ENCODE measurements around the gene EXOSC7.

Gene EXOSC7

GRCh38 chr3:44976002-44976815 lies at the start of gene EXOSC7, which contains the start of gene ZDHHC3:
EXOSC7 (plus strand) TSS chr3:44976244; CDS start chr3:44976278, 34 bp downstream.
ZDHHC3 (minus strand) TSS chr3:44976174; CDS start chr3:44959436, 16,738 bp downstream.
- DNase-seq (ENCODE audit: low spot score), result peak; percentile 96
- no peak for TF ChIP-seq CTCF (IDR thresholded peaks at IDR 0.05; ENCODE audit: borderline replicate concordance, control extremely low read depth, extremely low read depth, insufficient read depth, missing control alignments)
- in situ Hi-C loops (cut with MboI; ENCODE audit: low sequenced_read_pairs, unreplicated experiment), result no loop called here

GRCh38 chr3:44926921-44927320 lies 49.1 kb upstream of the EXOSC7 start:
- DNase-seq (ENCODE audit: low spot score), result no peak
- no peak for TF ChIP-seq CTCF (IDR thresholded peaks at IDR 0.05; ENCODE audit: borderline replicate concordance, control extremely low read depth, extremely low read depth, insufficient read depth, missing control alignments)
- in situ Hi-C loops (cut with MboI; ENCODE audit: low sequenced_read_pairs, unreplicated experiment), result no loop called here

- in situ Hi-C loops (cut with MboI; ENCODE audit: low sequenced_read_pairs, unreplicated experiment), result no loop called here
- DNase-seq (ENCODE audit: low spot score), result no peak
- TF ChIP-seq CTCF (IDR thresholded peaks at IDR 0.05; ENCODE audit: borderline replicate concordance, control extremely low read depth, extremely low read depth, insufficient read depth, missing control alignments), result no peak
Observed at GRCh38 chr3:44927371-44927770, 48.7 kb upstream of the EXOSC7 start.

GRCh38 chr3:44929782-44930181 lies 46.3 kb upstream of the EXOSC7 start:
- in situ Hi-C loops (cut with MboI; ENCODE audit: low sequenced_read_pairs, unreplicated experiment), result no loop called here
- no peak for DNase-seq (ENCODE audit: low spot score)
- TF ChIP-seq CTCF (IDR thresholded peaks at IDR 0.05; ENCODE audit: borderline replicate concordance, control extremely low read depth, extremely low read depth, insufficient read depth, missing control alignments), result no peak

- TF ChIP-seq CTCF (IDR thresholded peaks at IDR 0.05; ENCODE audit: borderline replicate concordance, control extremely low read depth, extremely low read depth, insufficient read depth, missing control alignments), result no peak
- in situ Hi-C loops (cut with MboI; ENCODE audit: low sequenced_read_pairs, unreplicated experiment), result no loop called here
- no peak for DNase-seq (ENCODE audit: low spot score)
Observed at GRCh38 chr3:44930911-44931310, 45.1 kb upstream of the EXOSC7 start.

GRCh38 chr3:44931791-44932190 lies 44.3 kb upstream of the EXOSC7 start:
- TF ChIP-seq CTCF (IDR thresholded peaks at IDR 0.05; ENCODE audit: borderline replicate concordance, control extremely low read depth, extremely low read depth, insufficient read depth, missing control alignments), result no peak
- in situ Hi-C loops (cut with MboI; ENCODE audit: low sequenced_read_pairs, unreplicated experiment), result no loop called here
- DNase-seq (ENCODE audit: low spot score), result no peak
